HEK293 (cell line): ENCODE data around the gene SORL1.
A peak's percentile ranks its signal among the peaks of the same experiment; 100 is the strongest.

ENCODE experiments used
- CTCF ChIA-PET: fragments of 350-600 bp; formaldehyde crosslinking; extraction: SDS; loops from one replicate; lab custom pipeline; 2021; ENCODE audit warnings: antibody characterized with exemption; lab: Yijun Ruan, JAX
- POLR2A ChIA-PET: fragments of 300-600 bp; formaldehyde crosslinking; extraction: SDS; loops from one replicate; lab custom pipeline; 2020; ENCODE audit warnings: antibody characterized with exemption, inconsistent platforms; lab: Yijun Ruan, JAX
- H3K27ac ChIP-seq: fragments of 200-500 bp; sonication (Bioruptor generic); 2 replicates; pipeline ENCODE4 v1.5.1; 2014; ENCODE audit warnings: low read depth, low read length, control low read depth, inconsistent platforms; ENCODE audit errors: extremely low read depth
- H3K36me3 ChIP-seq, 2 experiments: fragments of 200-500 bp in 1 of 2; sonication (Bioruptor generic) in 1 of 2; 1 replicate in 1 of 2; 2 replicates in 1 of 2; pipeline ENCODE4 v1.5.1; 2014 to 2017; ENCODE audit warnings: inconsistent platforms in 2 of 2, low read length in 2 of 2; ENCODE audit not compliant: control insufficient read depth in 2 of 2, insufficient read depth in 1 of 2
- H3K4me1 ChIP-seq: fragments of 200-500 bp; sonication (Bioruptor generic); 2 replicates; pipeline ENCODE4 v1.5.1; 2014; ENCODE audit warnings: mild to moderate bottlenecking, low read length, inconsistent platforms; ENCODE audit not compliant: control insufficient read depth, insufficient read depth
- H3K4me3 ChIP-seq: 2 replicates; pipeline ENCODE4 v1.5.1; 2011; ENCODE audit warnings: low read depth, mild to moderate bottlenecking, control low read depth, low read length, moderate library complexity
- H3K9me3 ChIP-seq: fragments of 200-500 bp; sonication (Bioruptor generic); 2 replicates; pipeline ENCODE4 v1.5.1; 2014; ENCODE audit warnings: low read depth, low read length, inconsistent platforms; ENCODE audit not compliant: control insufficient read depth, insufficient read depth
- GLIS1 ChIP-seq: fragments of 450-650 bp; formaldehyde crosslinking; IDR thresholded peaks from 2 replicates; pipeline ENCODE4 v1.5.1; 2016; ENCODE audit warnings: missing biosample characterization, missing genetic modification characterization
- KLF7 ChIP-seq: fragments of 450-650 bp; formaldehyde crosslinking; IDR thresholded peaks from 2 replicates; pipeline ENCODE4 v1.5.1; 2016; ENCODE audit warnings: missing biosample characterization, missing genetic modification characterization, borderline replicate concordance
- KLF8 ChIP-seq: fragments of 450-650 bp; formaldehyde crosslinking; IDR thresholded peaks from 2 replicates; pipeline ENCODE4 v1.5.1; 2016; ENCODE audit warnings: missing biosample characterization, missing genetic modification characterization
- MZF1 ChIP-seq: fragments of 450-650 bp; formaldehyde crosslinking; IDR thresholded peaks from 2 replicates; pipeline ENCODE4 v1.5.1; 2017; ENCODE audit warnings: missing biosample characterization, missing genetic modification characterization, borderline replicate concordance
- REST ChIP-seq: fragments of 450-650 bp; formaldehyde crosslinking; IDR thresholded peaks from 2 replicates; pipeline ENCODE4 v1.5.1; 2016; ENCODE audit warnings: missing biosample characterization, missing genetic modification characterization
- SALL2 ChIP-seq: fragments of 450-650 bp; formaldehyde crosslinking; IDR thresholded peaks from 2 replicates; pipeline ENCODE4 v1.5.0; 2017; ENCODE audit warnings: missing biosample characterization, mild to moderate bottlenecking, missing genetic modification characterization, borderline replicate concordance
- SETDB1 ChIP-seq: IDR thresholded peaks from one replicate; pipeline ENCODE4 v1.6.1; 2017; ENCODE audit warnings: mild to moderate bottlenecking, low read length, moderate library complexity, mixed read lengths; ENCODE audit not compliant: insufficient read length
- SP7 ChIP-seq: fragments of 450-650 bp; formaldehyde crosslinking; IDR thresholded peaks from 2 replicates; pipeline ENCODE4 v1.5.1; 2016; ENCODE audit warnings: missing biosample characterization, missing genetic modification characterization
- TCF7L2 ChIP-seq: IDR thresholded peaks from 2 replicates; pipeline ENCODE4 v1.6.1; 2011; ENCODE audit warnings: low read depth, mild to moderate bottlenecking, inconsistent platforms, low read length, moderate library complexity, borderline replicate concordance
- YY1 ChIP-seq: fragments of 450-650 bp; formaldehyde crosslinking; IDR thresholded peaks from 2 replicates; pipeline ENCODE4 v1.5.1; 2018; ENCODE audit warnings: missing biosample characterization, missing genetic modification characterization
- ZBTB44 ChIP-seq: fragments of 450-650 bp; IDR thresholded peaks from 2 replicates; pipeline ENCODE4 v1.5.1; 2018; ENCODE audit warnings: missing biosample characterization, mild to moderate bottlenecking, missing genetic modification characterization
- ZIC2 ChIP-seq: fragments of 450-650 bp; formaldehyde crosslinking; IDR thresholded peaks from 2 replicates; pipeline ENCODE4 v1.5.1; 2016; ENCODE audit warnings: missing biosample characterization, missing genetic modification characterization
- ZNF398 ChIP-seq: fragments of 450-650 bp; formaldehyde crosslinking; IDR thresholded peaks from 2 replicates; pipeline ENCODE4 v1.5.1; 2017; ENCODE audit warnings: missing biosample characterization, missing genetic modification characterization
- ZNF548 ChIP-seq: fragments of 450-650 bp; formaldehyde crosslinking; IDR thresholded peaks from 2 replicates; pipeline ENCODE4 v1.5.1; 2016; ENCODE audit warnings: missing biosample characterization, missing genetic modification characterization
- ZNF664 ChIP-seq: fragments of 450-650 bp; formaldehyde crosslinking; IDR thresholded peaks from 2 replicates; pipeline ENCODE4 v1.5.1; 2016; ENCODE audit warnings: missing biosample characterization, missing genetic modification characterization
- ZNF704 ChIP-seq: fragments of 450-650 bp; formaldehyde crosslinking; IDR thresholded peaks from 2 replicates; pipeline ENCODE4 v1.5.1; 2016; ENCODE audit warnings: missing biosample characterization, missing genetic modification characterization
- ZNF707 ChIP-seq: fragments of 450-650 bp; formaldehyde crosslinking; IDR thresholded peaks from 2 replicates; pipeline ENCODE4 v1.5.1; 2016; ENCODE audit warnings: missing biosample characterization, missing genetic modification characterization
- ZNF76 ChIP-seq: fragments of 450-650 bp; formaldehyde crosslinking; IDR thresholded peaks from 2 replicates; pipeline ENCODE4; 2016; ENCODE audit warnings: low read depth, missing biosample characterization, missing genetic modification characterization, borderline replicate concordance
- ZNF830 ChIP-seq: fragments of 450-650 bp; IDR thresholded peaks from 2 replicates; pipeline ENCODE4 v1.5.0; 2018; ENCODE audit warnings: missing biosample characterization, missing genetic modification characterization, low read depth, mild to moderate bottlenecking, moderate library complexity
- ZSCAN16 ChIP-seq: fragments of 450-650 bp; formaldehyde crosslinking; IDR thresholded peaks from 2 replicates; pipeline ENCODE4 v1.5.1; 2016; ENCODE audit warnings: missing biosample characterization, missing genetic modification characterization
- TF ChIP-seq, protein P1 (sequence below): fragments of 450-650 bp; formaldehyde crosslinking; IDR thresholded peaks from 2 replicates; pipeline ENCODE4 v1.5.1; 2016; ENCODE audit warnings: missing biosample characterization, missing genetic modification characterization
- TF ChIP-seq, protein P2 (sequence below): fragments of 450-650 bp; formaldehyde crosslinking; IDR thresholded peaks from 2 replicates; pipeline ENCODE4 v1.5.1; 2016; ENCODE audit warnings: missing biosample characterization, missing genetic modification characterization, low read depth

The SORL1 gene

GRCh38 chr11:121648306-121648705 lies 196.2 kb downstream of the SORL1 start (continued):
- TF ChIP-seq ZBTB44 (tag by site-specific recombination) (no peak), ZNF830 (no peak), REST (tag by site-specific recombination) (no peak), SALL2 (no peak), KLF7 (tag by site-specific recombination) (no peak), SP7 (no peak), ZNF707 (tag by site-specific recombination) (no peak), SETDB1 (no peak), YY1 (tag by site-specific recombination) (no peak), KLF8 (tag by site-specific recombination) (no peak), ZNF548 (tag by site-specific recombination) (no peak), ZNF76 (tag by site-specific recombination) (no peak), ZNF704 (tag by site-specific recombination) (no peak), MZF1 (no peak), ZNF664 (tag by site-specific recombination) (no peak)

DNA sequence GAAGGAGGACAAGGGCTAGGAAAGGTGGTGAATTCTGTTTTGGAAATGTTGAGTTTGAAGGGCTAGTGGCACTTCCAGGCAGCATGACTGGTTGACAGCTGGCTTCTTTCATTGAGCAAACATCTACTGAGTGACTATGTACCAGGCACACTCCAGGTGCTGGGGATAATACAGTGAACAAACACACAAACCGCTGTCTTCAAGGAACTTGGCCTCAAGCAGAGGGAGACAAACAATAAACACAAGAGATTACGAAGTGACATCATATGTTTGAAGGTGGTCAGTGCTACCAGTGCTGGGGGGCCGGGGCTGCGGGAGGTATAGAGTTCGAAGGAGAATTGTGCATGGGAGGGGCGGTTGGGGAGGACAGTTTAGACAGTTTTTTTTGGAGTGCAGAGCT lies 197.7 kb downstream of the SORL1 start:
- no peaks in the 10 kb centered on the region for H3K9me3 ChIP-seq
- CTCF ChIA-PET: no interaction called here
- no peak overlapping the region for H3K27ac ChIP-seq
- H3K4me1 ChIP-seq: peaks cover 3% of the 10 kb centered on the region; the same call in 1 of the 2 replicates
- no peaks in the 10 kb centered on the region for H3K36me3 ChIP-seq
- no peak for TF ChIP-seq ZSCAN16 (tag by site-specific recombination)
- TF ChIP-seq, protein P1, sequence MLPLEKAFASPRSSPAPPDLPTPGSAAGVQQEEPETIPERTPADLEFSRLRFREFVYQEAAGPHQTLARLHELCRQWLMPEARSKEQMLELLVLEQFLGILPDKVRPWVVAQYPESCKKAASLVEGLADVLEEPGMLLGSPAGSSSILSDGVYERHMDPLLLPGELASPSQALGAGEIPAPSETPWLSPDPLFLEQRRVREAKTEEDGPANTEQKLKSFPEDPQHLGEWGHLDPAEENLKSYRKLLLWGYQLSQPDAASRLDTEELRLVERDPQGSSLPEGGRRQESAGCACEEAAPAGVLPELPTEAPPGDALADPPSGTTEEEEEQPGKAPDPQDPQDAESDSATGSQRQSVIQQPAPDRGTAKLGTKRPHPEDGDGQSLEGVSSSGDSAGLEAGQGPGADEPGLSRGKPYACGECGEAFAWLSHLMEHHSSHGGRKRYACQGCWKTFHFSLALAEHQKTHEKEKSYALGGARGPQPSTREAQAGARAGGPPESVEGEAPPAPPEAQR (tag by site-specific recombination): no peak
- no peak for TF ChIP-seq YY1 (tag by site-specific recombination)
- peak; percentile 99 for TF ChIP-seq GLIS1
- TF ChIP-seq TCF7L2: peak; percentile 56; the same call in 1 of the 2 replicates
- TF ChIP-seq, protein P2, sequence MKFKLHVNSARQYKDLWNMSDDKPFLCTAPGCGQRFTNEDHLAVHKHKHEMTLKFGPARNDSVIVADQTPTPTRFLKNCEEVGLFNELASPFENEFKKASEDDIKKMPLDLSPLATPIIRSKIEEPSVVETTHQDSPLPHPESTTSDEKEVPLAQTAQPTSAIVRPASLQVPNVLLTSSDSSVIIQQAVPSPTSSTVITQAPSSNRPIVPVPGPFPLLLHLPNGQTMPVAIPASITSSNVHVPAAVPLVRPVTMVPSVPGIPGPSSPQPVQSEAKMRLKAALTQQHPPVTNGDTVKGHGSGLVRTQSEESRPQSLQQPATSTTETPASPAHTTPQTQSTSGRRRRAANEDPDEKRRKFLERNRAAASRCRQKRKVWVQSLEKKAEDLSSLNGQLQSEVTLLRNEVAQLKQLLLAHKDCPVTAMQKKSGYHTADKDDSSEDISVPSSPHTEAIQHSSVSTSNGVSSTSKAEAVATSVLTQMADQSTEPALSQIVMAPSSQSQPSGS (tag by site-specific recombination): peak; percentile 56; the same call in 1 of the 2 replicates
- TF ChIP-seq ZNF398 (tag by site-specific recombination): no peak
- TF ChIP-seq ZIC2 (tag by site-specific recombination): peak; percentile 48; the same call in 1 of the 2 replicates
- POLR2A ChIA-PET: no interaction called here
- no peak overlapping the region for H3K4me3 ChIP-seq
